Natural killer cell (primary cell): ENCODE results near the gene NHSL2. TPM values are rescaled to one million over a fixed set of nuclear protein-coding genes. Genes with fewer than 3 reads are reported as not detected.

ENCODE experiments used
- ATAC-seq, 3 donors: fragments of 150-1000 bp in 2 of 3; fragments of 200-7000 bp in 1 of 3; cut with Tn5 transposase; 1 replicate in 1 of 3; 2 replicates in 2 of 3; pipeline ENCODE4 v1.10.0; 2021; ENCODE audit warnings: mild to moderate bottlenecking in 2 of 3, moderate library complexity in 2 of 3
- DNase-seq, 2 donors: peaks; one replicate each; pipeline versions ENCODE4 v3.0.0 to v3.0.0-alpha.2; 2013 to 2021; ENCODE audit warnings: mixed read lengths in 1 of 2
- H3K27ac ChIP-seq: one replicate; pipeline ENCODE4 v1.5.1; 2013; ENCODE audit warnings: mild to moderate bottlenecking, low read length
- H3K27me3 ChIP-seq: one replicate; pipeline ENCODE4 v1.6.1; 2013; ENCODE audit warnings: low read length; ENCODE audit not compliant: control insufficient read depth, insufficient read depth
- H3K36me3 ChIP-seq: one replicate; pipeline ENCODE4 v1.6.1; 2013; ENCODE audit warnings: low read length; ENCODE audit not compliant: control insufficient read depth, insufficient read depth
- H3K4me1 ChIP-seq: one replicate; pipeline ENCODE4 v1.6.1; 2013; ENCODE audit warnings: low read length; ENCODE audit not compliant: control insufficient read depth, insufficient read depth
- H3K4me3 ChIP-seq: one replicate; pipeline ENCODE4 v1.5.1; 2013; ENCODE audit warnings: low read length
- H3K9me3 ChIP-seq: one replicate; pipeline ENCODE4 v1.6.1; 2013; ENCODE audit warnings: low read length; ENCODE audit not compliant: control insufficient read depth, insufficient read depth
- H3K27ac Mint-ChIP-seq, 2 donors: one replicate each; pipeline ENCODE4 v1.8.0; 2022; ENCODE audit warnings: mild to moderate bottlenecking in 2 of 2, mixed read lengths in 2 of 2, moderate library complexity in 1 of 2
- H3K27me3 Mint-ChIP-seq, 2 donors: one replicate each; pipeline ENCODE4 v1.8.0; 2022; ENCODE audit warnings: low read depth in 2 of 2, mixed read lengths in 2 of 2
- H3K36me3 Mint-ChIP-seq: one replicate; pipeline ENCODE4 v1.8.0; 2022; ENCODE audit warnings: mixed read lengths
- H3K4me1 Mint-ChIP-seq, 2 donors: one replicate each; pipeline ENCODE4 v1.8.0; 2022; ENCODE audit warnings: mixed read lengths in 2 of 2
- H3K4me3 Mint-ChIP-seq: one replicate; pipeline ENCODE4 v1.8.0; 2022; ENCODE audit warnings: mild to moderate bottlenecking, moderate library complexity, mixed read lengths
- H3K9me3 Mint-ChIP-seq, 2 donors: one replicate each; pipeline ENCODE4 v1.8.0; 2022; ENCODE audit warnings: mixed read lengths in 2 of 2
- CTCF ChIP-seq: fragments of 200-600 bp; IDR thresholded peaks from one replicate; pipeline ENCODE4 v1.8.0; 2022; ENCODE audit warnings: antibody characterized with exemption
- WGBS: methylation state at CpG from one replicate; pipeline ENCODE4 v1.1.7; 2013; ENCODE audit warnings: missing lambda C conversion rate; ENCODE audit not compliant: insufficient coverage; 5-methylcytosine and 5-hydroxymethylcytosine counted together
- intact Hi-C: fragments of 100-400 bp; cut with micrococcal nuclease; formaldehyde crosslinking; loops from one replicate; pipeline ENCODE4 v1.14.2; 2022
- total RNA-seq, 4 donors: library from RNA; stranded (reverse); fragments of 120-200 nt in 1 of 4; gene quantifications; one replicate each; pipeline versions ENCODE4 v1.2.3 to v1.2.4, GENCODE V29; 2013 to 2022

NHSL2 gene
- total RNA-seq, 3 donors from 2014 or later (not counting 1 experiment from before 2014, with no cell fraction given), result 15.0 to 32.5 (median 30.8) TPM

GRCh38 chrX:71998836-71999509 lies 88.3 kb downstream of the NHSL2 start:
- Histone ChIP-seq H3K9me3 (no peaks in the 10 kb centered on the region), H3K27me3 (no peaks in the 10 kb centered on the region), H3K4me3 (no peak overlapping the region), H3K27ac (no peak overlapping the region), H3K4me1 (peaks cover 12% of the 10 kb centered on the region), H3K36me3 (no peaks in the 10 kb centered on the region)
- DNase-seq (peak in 1 of 2 donors; percentile 63), ATAC-seq (peak; percentile 58 to 75 (median 71))
- peak; percentile 62 for TF ChIP-seq CTCF
- Mint-ChIP-seq H3K27me3 (peaks cover 15 to 26% of the 10 kb centered on the region in 2 donors), H3K4me1 (peaks cover 23 to 27% of the 10 kb centered on the region in 2 donors), H3K9me3 (no peaks in the 10 kb centered on the region), H3K27ac (no peak overlapping the region), H3K4me3 (no peak overlapping the region), H3K36me3 (no peaks in the 10 kb centered on the region)
- WGBS, result 43% methylated on average over 2 of the region's 6 CpGs
- intact Hi-C loops, result loop anchor here (2.0 kb wide), 1 partner anchor 20 kb away; no protein-coding TSS in a partner anchor

GRCh38 chrX:71999535-71999934 lies 88.9 kb downstream of the NHSL2 start:
- Mint-ChIP-seq H3K27me3 (peaks cover 15 to 26% of the 10 kb centered on the region in 2 donors), H3K4me1 (peaks cover 17 to 22% of the 10 kb centered on the region in 2 donors), H3K4me3 (no peak overlapping the region), H3K9me3 (no peaks in the 10 kb centered on the region), H3K36me3 (no peaks in the 10 kb centered on the region), H3K27ac (no peak overlapping the region)
- intact Hi-C loops, result loop anchor here (2.0 kb wide), 1 partner anchor 19 kb away; no protein-coding TSS in a partner anchor
- H3K4me1 ChIP-seq, result peaks cover 6% of the 10 kb centered on the region
- H3K9me3 ChIP-seq, result no peaks in the 10 kb centered on the region
- no peak overlapping the region for H3K27ac ChIP-seq
- H3K4me3 ChIP-seq, result no peak overlapping the region
- no CpG with 5 or more reads among the region's 1 CpG for WGBS
- no peaks in the 10 kb centered on the region for H3K36me3 ChIP-seq
- DNase-seq (no peak), ATAC-seq (no peak)
- no peak for TF ChIP-seq CTCF
- no peaks in the 10 kb centered on the region for H3K27me3 ChIP-seq

- Mint-ChIP-seq H3K27ac (peak overlapping the region in 1 of 2 donors; percentile 21), H3K9me3 (no peaks in the 10 kb centered on the region), H3K36me3 (no peaks in the 10 kb centered on the region), H3K4me3 (no peak overlapping the region), H3K4me1 (peaks cover 5 to 10% of the 10 kb centered on the region in 2 donors), H3K27me3 (peaks cover 15 to 38% of the 10 kb centered on the region in 2 donors)
- Histone ChIP-seq H3K9me3 (no peaks in the 10 kb centered on the region), H3K27ac (no peak overlapping the region), H3K4me3 (no peak overlapping the region), H3K36me3 (no peaks in the 10 kb centered on the region), H3K27me3 (no peaks in the 10 kb centered on the region), H3K4me1 (no peaks in the 10 kb centered on the region)
- no peak for DNase-seq
- WGBS, result 63% methylated on average over 3 of the region's 3 CpGs
- no peak for ATAC-seq
- TF ChIP-seq CTCF, result no peak
- intact Hi-C loops, result no loop called here
Observed at GRCh38 chrX:72001471-72001870, 90.8 kb downstream of the NHSL2 start.
